MCF 10A (cell line): ENCODE results near the gene TMEM150A. TPM values are rescaled to one million over a fixed set of nuclear protein-coding genes. Genes with fewer than 3 reads are reported as not detected.
"Not testable (repeated sequence)": the region's sequence is repeated elsewhere in the genome, so short reads cannot be mapped to it uniquely, and the experiment has no call there.

Experiments used
- BruUV-seq: library from RNA; stranded (reverse); fragments of 400-500 nt; replicated peaks from 2 replicates; lab custom pipeline; 2021; lab: Mats Ljungman, UMichigan
- CTCF ChIA-PET: fragments of 300-600 bp; sonication (Branson Sonifier 250); formaldehyde crosslinking; extraction: SDS; loops from one replicate; lab custom pipeline; 2021; ENCODE audit warnings: antibody characterized with exemption, inconsistent platforms; lab: Yijun Ruan, JAX
- POLR2A ChIA-PET: fragments of 300-600, 350-650 bp; sonication (Branson Sonifier 250); formaldehyde crosslinking; extraction: SDS; loops from one replicate; lab custom pipeline; 2020; ENCODE audit warnings: antibody characterized with exemption, inconsistent platforms; lab: Yijun Ruan, JAX
- DNase-seq: peaks from one replicate; pipeline ENCODE4 v3.0.0-alpha.2; 2018; ENCODE audit not compliant: unreplicated experiment
- H3K27ac Mint-ChIP-seq: one replicate; pipeline ENCODE4 v1.8.0; 2022; ENCODE audit warnings: mild to moderate bottlenecking, low read depth, mixed read lengths; ENCODE audit not compliant: unreplicated experiment
- H3K27me3 Mint-ChIP-seq: one replicate; pipeline ENCODE4 v1.8.0; 2022; ENCODE audit warnings: mixed read lengths; ENCODE audit not compliant: insufficient read depth, unreplicated experiment
- H3K36me3 Mint-ChIP-seq: one replicate; pipeline ENCODE4 v1.8.0; 2022; ENCODE audit warnings: mild to moderate bottlenecking, moderate library complexity, mixed read lengths; ENCODE audit not compliant: insufficient read depth, unreplicated experiment
- H3K4me1 Mint-ChIP-seq: one replicate; pipeline ENCODE4 v1.8.0; 2022; ENCODE audit warnings: mixed read lengths; ENCODE audit not compliant: insufficient read depth, unreplicated experiment
- H3K4me3 Mint-ChIP-seq: one replicate; pipeline ENCODE4 v1.8.0; 2022; ENCODE audit warnings: mild to moderate bottlenecking, moderate library complexity, mixed read lengths; ENCODE audit not compliant: unreplicated experiment
- H3K9me3 Mint-ChIP-seq: one replicate; pipeline ENCODE4 v1.8.0; 2022; ENCODE audit warnings: mixed read lengths; ENCODE audit not compliant: unreplicated experiment
- CTCF ChIP-seq: fragments of 200-600 bp; IDR thresholded peaks from one replicate; pipeline ENCODE4 v1.8.0; 2022; ENCODE audit warnings: antibody characterized with exemption, mild to moderate bottlenecking; ENCODE audit not compliant: unreplicated experiment
- intact Hi-C: fragments of 100-400 bp; cut with micrococcal nuclease; formaldehyde crosslinking; loops from 2 replicates; pipeline ENCODE4 v1.14.1; 2022
- total RNA-seq: library from RNA; stranded (reverse); gene quantifications from 2 replicates; pipeline ENCODE4 v1.2.3, GENCODE V29; 2022

The TMEM150A gene
- total RNA-seq, 1 experiment from 2014 or later: 12.5 TPM

- intact Hi-C loops: no loop called here
- Mint-ChIP-seq H3K4me3 (peak overlapping the region; percentile 88), H3K27me3 (no peaks in the 10 kb centered on the region), H3K27ac (no peak overlapping the region), H3K4me1 (peaks cover 9% of the 10 kb centered on the region), H3K9me3 (no peaks in the 10 kb centered on the region), H3K36me3 (peaks cover 35% of the 10 kb centered on the region)
- ChIA-PET POLR2A (interaction anchor here (0.7 to 4.3 kb wide), 10 partner anchors 11 to 490 kb away, joined by 3 to 34 read pairs (median 4); partner anchors contain the start of genes ELMOD3, POLR1A, RETSAT and RNF181), CTCF (interaction anchor here (1.0 to 1.3 kb wide), 2 partner anchors 11 to 55 kb away, joined by 3 to 4 read pairs; no protein-coding TSS in a partner anchor)
- no peak for TF ChIP-seq CTCF
- no peak for DNase-seq
- no TSS peak for BruUV-seq
Observed at GRCh38 chr2:85615413-85615728, 12.9 kb upstream of the TMEM150A start.

GRCh38 chr2:85614757-85615156, 12.3 kb upstream of the TMEM150A start:
- POLR2A ChIA-PET: interaction anchor here (1.4 to 4.3 kb wide), 4 partner anchors 10 to 37 kb away, joined by 3 to 34 read pairs (median 18); partner anchors contain the start of genes RNF181 and TMEM150A
- peaks cover 13% of the 10 kb centered on the region for H3K4me1 Mint-ChIP-seq
- H3K27ac Mint-ChIP-seq, H3K27me3 Mint-ChIP-seq, H3K9me3 Mint-ChIP-seq, BruUV-seq, H3K4me3 Mint-ChIP-seq, DNase-seq, intact Hi-C loops: not testable (repeated sequence)
- CTCF ChIA-PET: interaction anchor here (1.3 kb wide), 2 partner anchors 10 to 12 kb away, joined by 4 read pairs; partner anchors contain the start of gene TMEM150A
- peaks cover 40% of the 10 kb centered on the region for H3K36me3 Mint-ChIP-seq

- no TSS peak for BruUV-seq
- TF ChIP-seq CTCF: no peak
- Mint-ChIP-seq H3K27ac (no peak overlapping the region), H3K4me1 (peaks cover 10% of the 10 kb centered on the region), H3K27me3 (no peaks in the 10 kb centered on the region), H3K9me3 (no peaks in the 10 kb centered on the region), H3K36me3 (peaks cover 40% of the 10 kb centered on the region), H3K4me3 (no peak overlapping the region)
- ChIA-PET CTCF (interaction anchor here (1.3 to 1.5 kb wide), 2 partner anchors 11 to 23 kb away, joined by 4 read pairs; partner anchors contain the start of gene TMEM150A), POLR2A (interaction anchor here (1.0 to 4.4 kb wide), 4 partner anchors 12 to 75 kb away, joined by 3 to 34 read pairs (median 20); partner anchors contain the start of genes MAT2A, RNF181, TMEM150A and VAMP8)
- intact Hi-C loops: no loop called here
- no peak for DNase-seq
Observed at GRCh38 chr2:85613717-85614515, 11.4 kb upstream of the TMEM150A start.

GRCh38 chr2:85611705-85612587, 9.4 kb upstream of the TMEM150A start, which contains the start of gene C2orf68:
Gene C2orf68 (minus strand): TSS chr2:85612066. CDS start chr2:85611984, 82 bp downstream.
- peak within 1 kb of the TSS; percentile 83 for H3K4me3 Mint-ChIP-seq
- peak; percentile 83 for DNase-seq
- ChIA-PET CTCF (interaction anchor here (1.9 kb wide), 1 partner anchor 26 kb away, joined by 4 read pairs; no protein-coding TSS in a partner anchor), POLR2A (interaction anchor here (0.6 to 4.4 kb wide), 19 partner anchors 9 to 583 kb away, joined by 3 to 34 read pairs (median 4); partner anchors contain the start of genes ELMOD3, IMMT, MAT2A and POLR1A)
- no peak for TF ChIP-seq CTCF
- no peaks in the 10 kb centered on the region for H3K27me3 Mint-ChIP-seq
- no peaks in the 10 kb centered on the region for H3K9me3 Mint-ChIP-seq
- intact Hi-C loops: no loop called here
- H3K36me3 Mint-ChIP-seq: peaks cover 49% of the 10 kb centered on the region
- peak within 1 kb of the TSS; percentile 68 for H3K27ac Mint-ChIP-seq
- TSS peak; percentile 76 for BruUV-seq
- peaks cover 4% of the 10 kb centered on the region for H3K4me1 Mint-ChIP-seq
